SK-N-SH treated with all-trans-retinoic acid at 6 μM for 48 hours (cell line): Measurements from ENCODE around the gene DRC7.

Experiments used
- ATAC-seq: fragments of 200-7000 bp; cut with Tn5 transposase; 3 replicates; pipeline ENCODE4 v1.9.1; 2020; ENCODE audit warnings: mild to moderate bottlenecking, moderate library complexity
- ARNTL ChIP-seq: fragments of 450-650 bp; formaldehyde crosslinking; IDR thresholded peaks from 2 replicates; pipeline ENCODE4 v1.5.0; 2020; ENCODE audit warnings: low read depth, mild to moderate bottlenecking, moderate library complexity, borderline replicate concordance
- CSDC2 ChIP-seq: fragments of 250-450 bp; sonication (Bioruptor Pico); IDR thresholded peaks from 2 replicates; pipeline ENCODE4 v1.5.0; 2020; ENCODE audit warnings: mild to moderate bottlenecking, moderate library complexity
- ESRRG ChIP-seq: fragments of 250-450 bp; sonication (Bioruptor Pico); IDR thresholded peaks from 2 replicates; pipeline ENCODE4 v1.6.1; 2021; ENCODE audit warnings: mild to moderate bottlenecking
- GLIS3 ChIP-seq: fragments of 250-450 bp; sonication (Bioruptor Pico); IDR thresholded peaks from 2 replicates; pipeline ENCODE4 v1.5.0; 2020; ENCODE audit warnings: mild to moderate bottlenecking, moderate library complexity
- ISL1 ChIP-seq: fragments of 250-450 bp; sonication (Bioruptor Pico); IDR thresholded peaks from 2 replicates; pipeline ENCODE4 v2.1.2; 2022; ENCODE audit warnings: mild to moderate bottlenecking, moderate library complexity
- OSR1 ChIP-seq: fragments of 250-450 bp; sonication (Bioruptor Pico); IDR thresholded peaks from 2 replicates; pipeline ENCODE4 v1.8.0; 2022; ENCODE audit warnings: moderate library complexity, mild to moderate bottlenecking, inconsistent platforms
- RARB ChIP-seq: fragments of 250-450 bp; sonication (Bioruptor Pico); IDR thresholded peaks from 2 replicates; pipeline ENCODE4 v1.8.0; 2021; ENCODE audit warnings: mild to moderate bottlenecking, moderate library complexity
- SNAI2 ChIP-seq: fragments of 250-450 bp; sonication (Bioruptor Pico); IDR thresholded peaks from 2 replicates; pipeline ENCODE4 v1.5.0; 2020; ENCODE audit warnings: mild to moderate bottlenecking, moderate library complexity
- TCF4 ChIP-seq: fragments of 250-450 bp; sonication (Bioruptor Pico); IDR thresholded peaks from 2 replicates; pipeline ENCODE4 v1.8.0; 2021; ENCODE audit warnings: mild to moderate bottlenecking, moderate library complexity, borderline replicate concordance
- TOX ChIP-seq: fragments of 250-450 bp; sonication (Bioruptor Pico); IDR thresholded peaks from 2 replicates; pipeline ENCODE4 v1.8.0; 2021; ENCODE audit warnings: mild to moderate bottlenecking, moderate library complexity, borderline replicate concordance
- ZC3H10 ChIP-seq: fragments of 250-450 bp; sonication (Bioruptor Pico); IDR thresholded peaks from 2 replicates; pipeline ENCODE4 v1.5.1; 2021; ENCODE audit warnings: mild to moderate bottlenecking, moderate library complexity
- ZFP3 ChIP-seq: fragments of 250-450 bp; sonication (Bioruptor Pico); IDR thresholded peaks from 2 replicates; pipeline ENCODE4 v1.5.0; 2020; ENCODE audit warnings: mild to moderate bottlenecking, moderate library complexity
- ZFP30 ChIP-seq: fragments of 450-650 bp; formaldehyde crosslinking; IDR thresholded peaks from 2 replicates; pipeline ENCODE4 v1.5.0; 2022; ENCODE audit warnings: mild to moderate bottlenecking, moderate library complexity
- ZNF565 ChIP-seq: fragments of 450-650 bp; formaldehyde crosslinking; conservative IDR thresholded peaks from 2 replicates; pipeline ENCODE4 v1.5.0; 2020; ENCODE audit warnings: low read depth, mild to moderate bottlenecking, moderate library complexity
- ZNF70 ChIP-seq: fragments of 450-650 bp; formaldehyde crosslinking; IDR thresholded peaks from 2 replicates; pipeline ENCODE4 v1.5.0; 2020; ENCODE audit warnings: mild to moderate bottlenecking, moderate library complexity
- ZNF8 ChIP-seq: fragments of 450-650 bp; formaldehyde crosslinking; IDR thresholded peaks from 2 replicates; pipeline ENCODE4 v1.5.0; 2020; ENCODE audit warnings: mild to moderate bottlenecking, moderate library complexity
- TF ChIP-seq, protein P1 (sequence below): fragments of 250-450 bp; sonication (Bioruptor Pico); IDR thresholded peaks from 2 replicates; pipeline ENCODE4 v1.5.0; 2020; ENCODE audit warnings: mild to moderate bottlenecking, moderate library complexity
- TF ChIP-seq, protein P2 (sequence below): fragments of 250-450 bp; sonication (Bioruptor Pico); IDR thresholded peaks from 2 replicates; pipeline ENCODE4 v1.5.1; 2021; ENCODE audit warnings: mild to moderate bottlenecking, moderate library complexity
- TF ChIP-seq, protein P3 (sequence below): fragments of 250-450 bp; sonication (Bioruptor Pico); IDR thresholded peaks from 2 replicates; pipeline ENCODE4 v1.8.0; 2021; ENCODE audit warnings: low read depth, mild to moderate bottlenecking, moderate library complexity, borderline replicate concordance

DRC7 gene

DNA sequence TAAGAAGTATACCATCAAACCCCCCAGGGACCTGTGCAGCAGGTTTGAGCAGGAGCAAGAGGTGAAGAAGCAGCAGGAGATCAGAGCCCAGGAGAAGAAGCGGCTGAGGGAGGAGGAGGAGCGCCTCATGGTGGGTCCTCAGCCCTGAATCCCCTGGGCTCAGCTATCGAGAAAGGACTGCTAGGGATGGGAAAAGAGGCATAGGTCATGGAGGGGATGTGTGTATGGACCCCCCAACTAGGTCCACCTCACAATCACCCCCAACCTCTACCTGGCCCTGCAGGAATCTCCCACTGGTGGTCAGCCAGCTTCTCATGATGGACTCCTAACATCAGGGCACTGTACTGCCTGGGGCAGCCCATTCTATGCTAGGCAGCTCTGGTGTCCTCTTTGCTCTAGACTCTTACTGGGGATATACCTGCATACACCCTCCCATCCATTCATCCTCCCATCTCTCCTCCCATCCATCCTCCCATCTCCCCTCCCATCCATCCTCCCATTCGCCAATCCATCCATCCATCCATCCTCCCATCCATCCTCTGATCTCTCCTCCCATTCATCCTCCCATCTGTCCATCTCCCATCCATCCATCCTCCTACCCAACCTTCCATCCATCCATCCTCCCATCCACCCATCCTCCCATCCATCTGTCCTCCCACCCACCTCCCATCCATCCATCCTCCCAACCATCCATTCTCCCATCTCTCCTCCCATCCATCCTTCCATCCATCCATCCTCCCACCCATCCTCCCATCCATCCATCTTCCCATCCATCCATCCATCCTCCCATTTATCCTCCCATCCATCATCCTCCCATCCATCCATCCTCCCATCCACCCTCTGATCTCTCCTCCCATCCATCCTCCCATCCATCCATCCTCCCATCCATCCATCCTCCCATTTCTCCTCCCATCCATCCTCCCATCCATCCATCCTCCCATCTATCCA lies 10.6 kb downstream of the DRC7 start:
- ATAC-seq, result no peak
- TF ChIP-seq ESRRG, result no peak
- TF ChIP-seq CSDC2 (CRISPR knock-in tag), result no peak
- no peak for TF ChIP-seq SNAI2 (CRISPR knock-in tag)
- no peak for TF ChIP-seq ZFP30 (CRISPR knock-in tag)
- no peak for TF ChIP-seq ZNF8
- TF ChIP-seq ZFP3 (CRISPR knock-in tag), result no peak

DNA sequence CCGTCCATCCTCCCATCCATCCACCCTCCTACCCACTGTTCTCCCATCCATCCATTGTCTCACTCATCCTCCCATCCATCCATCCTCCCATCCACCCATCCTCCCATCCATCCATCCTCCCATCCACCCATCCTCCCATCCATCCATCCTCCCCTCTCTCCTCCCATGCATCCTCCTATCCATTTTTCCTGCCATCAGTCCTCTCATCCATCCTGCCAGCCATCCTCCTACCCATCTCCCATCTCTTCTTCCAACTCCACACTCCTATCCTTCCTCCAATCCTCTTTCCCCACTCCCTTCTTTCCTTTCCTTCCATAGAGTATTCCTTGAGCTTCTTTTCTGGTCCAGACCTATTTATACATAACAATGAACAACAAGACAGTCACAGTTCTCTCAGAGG lies 12.1 kb downstream of the DRC7 start:
- no peak for ATAC-seq
- TF ChIP-seq ZNF8, result no peak

DNA sequence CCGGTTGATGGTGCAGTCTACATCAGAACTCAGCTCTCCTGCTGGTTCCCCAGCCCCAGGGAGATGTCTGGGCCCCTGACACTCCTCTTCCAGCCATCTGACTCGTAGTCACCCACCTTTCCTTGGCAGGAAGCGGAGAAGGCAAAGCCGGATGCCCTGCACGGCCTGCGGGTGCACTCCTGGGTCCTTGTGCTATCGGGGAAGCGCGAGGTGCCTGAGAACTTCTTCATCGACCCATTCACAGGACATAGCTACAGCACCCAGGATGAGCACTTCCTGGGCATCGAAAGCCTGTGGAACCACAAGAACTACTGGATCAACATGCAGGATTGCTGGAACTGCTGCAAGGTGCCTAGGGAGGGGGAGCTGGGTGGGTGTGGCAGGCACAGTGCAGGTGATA lies 12.7 kb downstream of the DRC7 start:
- no peak for ATAC-seq
- TF ChIP-seq ZFP30 (CRISPR knock-in tag), result no peak
- no peak for TF ChIP-seq TCF4 (CRISPR knock-in tag)
- no peak for TF ChIP-seq ZNF70

DNA sequence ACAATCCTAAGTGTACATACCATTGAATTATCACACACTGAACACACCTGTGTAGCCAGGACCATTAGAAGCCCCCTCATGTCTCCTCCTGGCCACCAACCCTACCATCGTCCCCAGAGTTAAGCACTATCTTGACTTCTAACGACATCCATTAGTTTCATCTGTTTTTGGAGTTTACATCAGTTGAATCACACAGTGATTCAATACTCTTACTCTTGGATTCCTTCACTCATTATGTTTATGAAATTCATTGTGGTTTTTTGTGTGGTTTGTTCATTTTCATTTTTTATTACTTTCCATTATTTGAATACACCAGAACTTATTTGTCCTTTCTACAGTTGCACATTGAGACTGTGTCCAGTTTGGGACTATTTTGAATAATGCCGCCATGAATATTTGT lies 13.6 kb downstream of the DRC7 start:
- no peak for ATAC-seq
- TF ChIP-seq, protein P1, sequence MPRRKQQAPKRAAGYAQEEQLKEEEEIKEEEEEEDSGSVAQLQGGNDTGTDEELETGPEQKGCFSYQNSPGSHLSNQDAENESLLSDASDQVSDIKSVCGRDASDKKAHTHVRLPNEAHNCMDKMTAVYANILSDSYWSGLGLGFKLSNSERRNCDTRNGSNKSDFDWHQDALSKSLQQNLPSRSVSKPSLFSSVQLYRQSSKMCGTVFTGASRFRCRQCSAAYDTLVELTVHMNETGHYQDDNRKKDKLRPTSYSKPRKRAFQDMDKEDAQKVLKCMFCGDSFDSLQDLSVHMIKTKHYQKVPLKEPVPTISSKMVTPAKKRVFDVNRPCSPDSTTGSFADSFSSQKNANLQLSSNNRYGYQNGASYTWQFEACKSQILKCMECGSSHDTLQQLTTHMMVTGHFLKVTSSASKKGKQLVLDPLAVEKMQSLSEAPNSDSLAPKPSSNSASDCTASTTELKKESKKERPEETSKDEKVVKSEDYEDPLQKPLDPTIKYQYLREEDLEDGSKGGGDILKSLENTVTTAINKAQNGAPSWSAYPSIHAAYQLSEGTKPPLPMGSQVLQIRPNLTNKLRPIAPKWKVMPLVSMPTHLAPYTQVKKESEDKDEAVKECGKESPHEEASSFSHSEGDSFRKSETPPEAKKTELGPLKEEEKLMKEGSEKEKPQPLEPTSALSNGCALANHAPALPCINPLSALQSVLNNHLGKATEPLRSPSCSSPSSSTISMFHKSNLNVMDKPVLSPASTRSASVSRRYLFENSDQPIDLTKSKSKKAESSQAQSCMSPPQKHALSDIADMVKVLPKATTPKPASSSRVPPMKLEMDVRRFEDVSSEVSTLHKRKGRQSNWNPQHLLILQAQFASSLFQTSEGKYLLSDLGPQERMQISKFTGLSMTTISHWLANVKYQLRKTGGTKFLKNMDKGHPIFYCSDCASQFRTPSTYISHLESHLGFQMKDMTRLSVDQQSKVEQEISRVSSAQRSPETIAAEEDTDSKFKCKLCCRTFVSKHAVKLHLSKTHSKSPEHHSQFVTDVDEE (CRISPR knock-in tag), result no peak
- TF ChIP-seq ZNF8 (no peak), ZFP30 (CRISPR knock-in tag) (no peak), ARNTL (no peak), ZFP3 (CRISPR knock-in tag) (no peak), ZNF70 (no peak), ESRRG (no peak), CSDC2 (CRISPR knock-in tag) (no peak), ZNF565 (CRISPR knock-in tag) (no peak), ISL1 (no peak), OSR1 (CRISPR knock-in tag) (no peak)
- TF ChIP-seq, protein P2, sequence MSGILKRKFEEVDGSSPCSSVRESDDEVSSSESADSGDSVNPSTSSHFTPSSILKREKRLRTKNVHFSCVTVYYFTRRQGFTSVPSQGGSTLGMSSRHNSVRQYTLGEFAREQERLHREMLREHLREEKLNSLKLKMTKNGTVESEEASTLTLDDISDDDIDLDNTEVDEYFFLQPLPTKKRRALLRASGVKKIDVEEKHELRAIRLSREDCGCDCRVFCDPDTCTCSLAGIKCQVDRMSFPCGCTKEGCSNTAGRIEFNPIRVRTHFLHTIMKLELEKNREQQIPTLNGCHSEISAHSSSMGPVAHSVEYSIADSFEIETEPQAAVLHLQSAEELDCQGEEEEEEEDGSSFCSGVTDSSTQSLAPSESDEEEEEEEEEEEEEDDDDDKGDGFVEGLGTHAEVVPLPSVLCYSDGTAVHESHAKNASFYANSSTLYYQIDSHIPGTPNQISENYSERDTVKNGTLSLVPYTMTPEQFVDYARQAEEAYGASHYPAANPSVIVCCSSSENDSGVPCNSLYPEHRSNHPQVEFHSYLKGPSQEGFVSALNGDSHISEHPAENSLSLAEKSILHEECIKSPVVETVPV (CRISPR knock-in tag), result no peak
- TF ChIP-seq, protein P3, sequence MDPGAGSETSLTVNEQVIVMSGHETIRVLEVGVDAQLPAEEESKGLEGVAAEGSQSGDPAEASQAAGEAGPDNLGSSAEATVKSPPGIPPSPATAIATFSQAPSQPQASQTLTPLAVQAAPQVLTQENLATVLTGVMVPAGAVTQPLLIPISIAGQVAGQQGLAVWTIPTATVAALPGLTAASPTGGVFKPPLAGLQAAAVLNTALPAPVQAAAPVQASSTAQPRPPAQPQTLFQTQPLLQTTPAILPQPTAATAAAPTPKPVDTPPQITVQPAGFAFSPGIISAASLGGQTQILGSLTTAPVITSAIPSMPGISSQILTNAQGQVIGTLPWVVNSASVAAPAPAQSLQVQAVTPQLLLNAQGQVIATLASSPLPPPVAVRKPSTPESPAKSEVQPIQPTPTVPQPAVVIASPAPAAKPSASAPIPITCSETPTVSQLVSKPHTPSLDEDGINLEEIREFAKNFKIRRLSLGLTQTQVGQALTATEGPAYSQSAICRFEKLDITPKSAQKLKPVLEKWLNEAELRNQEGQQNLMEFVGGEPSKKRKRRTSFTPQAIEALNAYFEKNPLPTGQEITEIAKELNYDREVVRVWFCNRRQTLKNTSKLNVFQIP (CRISPR knock-in tag), result no peak
- TF ChIP-seq, all 23 proteins: peak for 0

DNA sequence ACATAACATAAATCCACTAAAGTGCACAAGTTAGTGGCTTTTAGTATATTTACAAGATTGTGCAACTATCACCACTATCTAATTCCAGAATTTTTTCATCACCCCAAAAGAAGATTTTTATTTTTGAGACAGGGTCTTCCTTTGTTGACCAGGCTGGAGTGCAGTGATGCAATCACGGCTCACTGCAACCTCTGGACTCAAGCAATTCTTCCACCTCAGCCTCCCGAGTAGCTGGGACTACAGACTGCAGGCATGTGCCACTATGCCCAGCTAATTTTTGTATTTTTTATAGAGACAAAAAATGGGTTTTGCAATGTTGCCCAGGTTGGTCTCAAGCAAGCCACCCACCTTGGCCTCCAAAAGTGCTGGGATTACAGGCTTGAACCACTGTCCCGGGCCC lies 15.1 kb downstream of the DRC7 start:
- no peak for ATAC-seq
- TF ChIP-seq ESRRG (no peak), GLIS3 (CRISPR knock-in tag) (no peak), ZFP30 (CRISPR knock-in tag) (no peak), ZC3H10 (CRISPR knock-in tag) (no peak), OSR1 (CRISPR knock-in tag) (no peak), TOX (no peak), RARB (CRISPR knock-in tag) (no peak), ARNTL (no peak), CSDC2 (CRISPR knock-in tag) (no peak), ZNF565 (CRISPR knock-in tag) (no peak)
- TF ChIP-seq, protein P1 (CRISPR knock-in tag), result no peak
- TF ChIP-seq, protein P3 (CRISPR knock-in tag), result no peak
- TF ChIP-seq, protein P2 (CRISPR knock-in tag), result no peak
